Dedifferentiated amniotic fluid mesenchymal stem cell (primary cell): ENCODE data around the gene PTPN14.

Experiments
- DNase-seq: peaks from one replicate; pipeline ENCODE4 v3.0.0-alpha.2; 2016; ENCODE audit errors: extremely low spot score

Gene PTPN14

DNA sequence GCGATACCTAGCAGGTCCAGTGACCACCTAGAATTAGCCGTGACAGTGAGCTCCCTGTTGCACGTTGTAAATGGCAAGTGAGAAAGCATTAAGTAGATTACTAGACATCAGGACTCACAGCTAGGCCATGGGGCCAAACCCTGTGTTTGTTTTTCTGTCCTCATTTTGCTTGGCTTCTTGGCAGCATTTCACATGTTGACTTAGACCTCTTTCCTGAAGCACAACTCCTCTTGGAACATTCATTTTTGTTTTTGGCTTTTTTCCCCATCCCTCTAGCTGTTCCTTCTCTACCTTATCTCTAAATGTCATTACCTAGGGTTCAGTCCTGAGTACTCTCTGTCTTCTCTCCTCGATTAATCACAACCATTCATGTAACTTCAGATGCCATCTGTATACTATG is 16.9 kb upstream of the PTPN14 start:
- no peak for DNase-seq

DNA sequence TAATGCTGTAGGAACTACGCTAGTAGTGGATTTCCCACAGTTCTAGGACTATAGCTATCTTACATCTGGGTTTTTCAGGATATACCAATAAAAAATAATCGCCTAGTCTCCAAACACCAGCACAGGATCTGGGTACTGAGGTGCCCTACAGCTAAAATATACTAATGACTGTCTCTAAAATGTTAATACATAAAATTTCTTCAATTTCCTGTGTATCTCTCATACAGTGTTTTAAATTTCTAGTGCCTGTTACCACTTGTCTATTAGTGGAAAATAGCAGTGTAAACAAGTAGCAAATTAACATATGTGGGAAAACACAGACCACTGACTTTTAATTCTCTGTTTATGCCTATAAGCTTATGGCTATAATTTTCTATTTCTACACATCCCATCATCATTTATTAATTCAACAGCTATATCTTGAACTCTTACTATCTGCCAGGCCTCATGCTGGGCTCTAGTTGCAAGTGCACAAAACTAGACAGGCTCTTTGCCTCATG is 16.1 kb upstream of the PTPN14 start:
- DNase-seq = no peak

DNA sequence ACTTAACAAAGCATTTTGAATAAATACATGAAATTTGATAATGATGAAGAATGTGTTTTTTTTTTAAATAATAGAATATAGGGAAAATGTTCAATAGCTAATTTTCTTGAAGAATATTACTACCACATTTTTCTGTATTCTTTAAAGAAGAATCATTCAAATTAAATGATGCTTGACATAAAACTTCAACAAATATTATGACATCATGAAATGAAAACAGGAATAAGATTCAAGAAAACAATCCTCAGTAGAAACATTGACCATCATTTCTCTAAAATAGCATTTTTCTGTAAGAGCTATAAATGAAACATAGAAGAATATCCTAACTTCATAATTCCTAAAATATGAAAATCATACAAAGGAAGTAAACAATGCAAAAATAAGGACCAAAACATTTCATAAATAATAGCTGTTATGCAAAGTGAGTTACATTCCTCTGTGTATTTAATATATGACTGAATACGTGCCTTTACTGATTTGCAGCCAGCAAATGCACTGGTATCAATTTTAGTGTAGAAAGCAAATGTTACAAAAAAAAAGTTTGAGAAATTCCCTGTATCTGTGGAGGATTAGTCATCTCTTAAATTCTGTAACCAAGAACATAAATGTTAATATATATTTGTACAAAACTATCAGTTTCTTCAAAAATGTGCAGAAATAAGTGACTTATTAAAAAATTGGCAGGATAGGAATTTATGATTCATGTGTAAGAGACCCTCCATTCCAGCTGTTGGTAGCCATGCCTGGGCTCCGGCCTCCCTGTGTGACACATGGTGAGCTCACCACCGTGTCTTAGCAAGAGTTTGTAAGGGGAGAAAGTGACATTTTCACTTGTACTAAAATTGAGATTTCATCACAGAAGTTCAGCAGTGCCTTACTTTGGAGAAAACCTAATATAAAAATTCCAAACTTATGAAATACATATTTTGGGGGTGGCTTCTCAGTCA is 15.0 kb upstream of the PTPN14 start:
- DNase-seq = peak; percentile 55

DNA sequence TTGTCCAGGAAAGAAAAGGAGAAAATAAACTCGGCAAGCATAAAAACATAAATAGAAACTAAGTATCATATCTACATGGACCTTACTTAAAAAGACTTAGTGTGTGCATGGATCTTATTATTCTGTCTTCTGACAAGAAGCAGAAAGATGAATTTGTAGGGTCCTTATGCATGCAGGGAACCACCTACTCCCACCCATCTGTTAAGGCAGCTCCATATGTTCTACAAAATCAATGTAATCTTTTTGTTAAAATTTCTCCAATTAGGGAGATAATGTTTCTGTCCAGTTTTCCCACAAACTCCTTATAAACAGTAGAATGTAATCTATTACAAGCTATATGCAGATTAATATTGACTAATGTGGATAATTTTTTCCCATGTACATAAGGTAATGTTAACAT is 13.9 kb upstream of the PTPN14 start:
- no peak for DNase-seq

DNA sequence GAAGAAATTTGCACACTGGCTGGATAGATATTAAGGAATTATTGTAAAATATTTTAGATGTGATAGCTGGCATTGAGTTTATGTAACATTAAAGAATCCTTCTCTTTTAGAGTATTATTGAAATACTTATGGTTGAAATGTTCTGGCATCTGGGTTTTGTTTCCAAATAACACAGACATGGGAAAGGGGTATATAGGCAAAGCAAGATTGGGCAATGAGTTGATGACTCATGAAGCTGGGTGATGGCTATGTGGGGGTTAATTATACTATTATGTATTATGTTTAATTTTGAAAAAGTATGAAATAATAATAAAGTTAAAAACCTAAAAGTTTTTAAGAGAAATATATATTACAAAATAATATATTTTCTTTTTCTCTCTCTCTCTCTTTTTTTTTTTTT is 12.5 kb upstream of the PTPN14 start:
- no peak for DNase-seq

DNA sequence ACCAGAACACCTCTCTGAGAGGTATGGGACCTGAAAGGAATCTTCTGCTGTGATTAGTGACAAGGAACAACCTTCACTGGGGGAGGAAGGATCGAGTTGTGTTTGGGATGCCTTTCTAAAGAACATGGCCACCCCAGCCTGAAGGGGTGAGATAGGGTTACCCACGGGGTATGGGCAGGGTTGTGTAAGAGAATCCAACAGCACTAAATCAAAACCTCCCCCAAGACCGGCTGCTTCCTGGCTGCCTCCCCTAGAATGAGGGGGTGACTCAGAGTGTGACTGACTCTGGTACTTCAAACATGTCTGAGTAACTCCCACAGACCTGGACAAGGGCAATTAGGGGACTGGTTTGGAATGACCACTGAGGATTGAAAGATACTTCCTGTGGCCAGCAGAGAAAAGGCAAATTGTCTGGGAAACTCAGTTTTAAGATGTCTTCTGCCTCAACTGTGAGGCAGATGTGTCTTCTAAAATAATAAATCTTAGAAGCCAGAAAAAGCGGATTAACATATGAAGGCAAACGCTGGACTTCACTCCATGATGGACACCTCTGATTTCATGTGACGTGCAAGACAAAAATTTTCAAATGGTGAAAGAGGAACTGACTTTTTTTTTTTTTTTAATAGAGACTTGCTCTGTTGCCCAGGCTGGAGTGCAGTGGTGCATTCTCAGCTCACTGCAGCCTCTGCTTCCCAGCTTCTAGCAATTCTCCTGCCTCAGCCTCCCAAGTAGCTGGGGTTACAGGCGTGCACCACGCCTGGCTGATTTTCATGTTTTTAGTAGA is 6.7 kb upstream of the PTPN14 start:
- DNase-seq = peak; percentile 26

DNA sequence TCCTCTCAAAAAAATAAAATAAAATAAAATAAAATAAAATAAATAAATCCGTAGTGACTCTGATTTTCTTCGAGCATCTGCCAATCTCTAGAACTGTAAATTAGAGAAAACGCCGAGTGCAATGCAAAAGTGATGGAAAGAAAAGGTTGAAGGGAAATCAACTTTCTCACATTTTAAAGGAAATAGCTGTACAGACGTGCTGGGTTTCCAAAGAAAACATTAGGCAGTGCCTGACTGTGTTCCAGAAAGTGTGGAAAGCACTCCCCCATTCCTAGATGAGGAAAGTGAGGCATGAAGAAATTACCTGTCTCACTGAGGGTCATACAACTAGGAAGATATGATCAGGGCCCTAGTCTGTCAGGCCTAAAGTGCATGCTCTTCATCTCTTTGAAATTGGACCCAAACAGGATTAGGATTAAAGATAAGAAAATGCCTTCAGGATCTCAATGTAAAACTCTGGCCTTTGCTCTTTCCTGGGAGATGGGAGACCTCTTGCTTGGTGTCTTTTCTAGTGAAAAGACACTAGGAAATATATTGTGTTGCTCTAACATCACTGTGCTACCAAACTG is 1.8 kb upstream of the PTPN14 start:
- DNase-seq = no peak

DNA sequence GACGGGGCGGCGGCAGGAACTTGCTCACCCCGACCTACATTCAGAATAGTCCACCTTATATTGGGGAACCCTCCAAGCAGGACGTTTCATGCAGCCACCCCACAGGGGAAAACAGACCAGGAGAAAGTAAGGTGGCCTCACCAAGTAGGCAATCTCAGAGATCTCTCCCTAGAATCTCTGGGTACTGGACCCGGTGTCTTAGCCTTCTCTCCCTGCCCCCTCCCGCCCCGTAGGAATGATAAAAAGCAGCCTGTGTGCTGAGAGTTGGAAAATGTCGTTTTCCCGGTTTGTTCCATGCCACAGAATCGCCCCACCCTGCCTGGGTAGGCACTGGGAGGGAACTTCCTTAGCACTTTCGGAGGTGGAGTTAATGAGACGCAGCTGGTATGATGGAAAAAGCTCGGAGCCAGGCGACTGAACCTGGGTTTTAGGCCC is 789 bp upstream of the PTPN14 start:
- DNase-seq = peak; percentile 76

DNA sequence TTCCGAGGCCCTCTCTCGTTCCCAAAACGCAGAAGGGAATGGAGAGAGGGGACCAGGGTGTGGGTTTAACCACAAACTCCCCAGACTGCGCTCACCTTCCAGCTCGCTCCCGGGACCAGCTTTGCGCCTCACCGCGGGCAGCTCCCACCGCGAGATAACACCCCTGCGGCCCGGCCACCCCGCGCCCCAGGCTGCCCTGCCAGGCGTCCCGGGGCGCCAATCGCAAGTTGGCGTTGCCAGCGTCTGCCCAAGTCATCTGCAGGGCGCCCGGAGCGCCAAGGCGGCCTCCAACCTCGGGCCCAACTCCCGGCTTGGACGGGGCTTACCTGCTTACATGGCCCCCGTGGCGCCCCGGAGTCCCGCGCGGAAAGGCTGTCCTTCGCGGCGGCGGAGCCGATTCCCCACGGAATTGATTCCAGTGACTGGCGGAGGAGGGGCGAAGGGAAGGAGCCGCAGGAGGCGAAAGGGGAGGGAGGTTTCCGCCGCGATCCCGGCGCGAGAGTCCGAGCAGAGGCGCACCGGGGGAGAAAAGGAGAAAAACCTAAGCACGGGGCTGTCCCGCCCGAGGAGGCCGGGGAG is 456 bp downstream of the PTPN14 start:
- DNase-seq = no peak

DNA sequence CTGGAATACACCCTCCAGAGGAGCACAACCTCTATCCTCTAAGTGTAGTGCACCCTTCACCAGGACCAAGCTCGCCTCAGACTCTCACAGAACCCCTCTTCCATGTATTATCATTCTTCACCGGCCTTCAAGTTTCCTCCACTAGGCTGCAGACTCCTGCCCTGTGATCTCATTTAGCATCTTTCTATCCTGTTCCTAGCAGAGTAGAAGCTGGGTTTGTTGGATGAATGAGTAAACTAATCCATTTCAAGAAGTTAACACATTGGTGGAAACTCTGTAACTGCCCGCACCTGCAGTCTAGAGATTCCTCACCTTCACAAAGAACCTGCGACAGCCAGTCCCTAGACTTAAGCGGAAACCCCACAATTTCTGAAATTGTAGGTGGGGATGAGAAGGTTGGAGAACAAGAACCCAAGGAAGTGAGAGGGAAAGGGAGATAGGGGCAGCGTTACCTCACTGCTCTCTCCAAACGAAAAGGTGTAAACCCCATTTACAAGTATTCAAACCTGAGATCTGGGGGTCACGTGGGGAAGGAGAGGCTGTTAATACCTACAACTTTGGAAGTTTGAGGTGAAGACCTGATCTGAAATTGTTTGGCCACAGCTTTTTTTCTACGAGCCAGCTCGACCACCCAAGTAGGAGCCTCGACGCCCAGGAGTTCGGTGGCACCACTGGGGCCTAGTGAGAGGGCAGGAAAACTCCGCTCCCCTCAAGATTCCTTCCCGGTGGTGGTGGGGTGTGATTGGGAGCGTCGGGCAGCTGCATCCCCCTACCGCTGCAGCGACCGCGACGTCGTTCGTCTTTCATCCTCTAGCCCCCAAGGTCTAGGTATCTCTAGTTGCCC is 1.2 kb downstream of the PTPN14 start:
- DNase-seq = peak; percentile 42

DNA sequence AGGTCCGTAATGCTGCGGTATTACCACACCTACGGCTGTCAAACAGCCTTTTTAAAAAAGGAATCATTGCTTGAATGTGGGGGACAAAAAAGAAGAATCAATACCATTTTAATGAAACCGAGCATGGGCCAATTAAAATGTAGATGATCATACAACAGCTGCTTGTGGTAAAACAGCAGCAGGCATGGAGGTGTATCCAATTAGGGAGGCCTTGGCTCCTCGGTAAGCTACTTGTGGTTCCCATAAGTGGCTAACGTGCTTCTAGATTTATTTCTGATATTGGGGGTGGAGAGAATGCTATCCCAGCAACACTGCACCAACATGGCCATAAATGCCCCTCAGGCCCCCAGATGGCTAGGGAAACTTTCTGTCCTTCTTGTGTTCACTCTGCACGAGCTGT is 1.8 kb downstream of the PTPN14 start:
- no peak for DNase-seq

DNA sequence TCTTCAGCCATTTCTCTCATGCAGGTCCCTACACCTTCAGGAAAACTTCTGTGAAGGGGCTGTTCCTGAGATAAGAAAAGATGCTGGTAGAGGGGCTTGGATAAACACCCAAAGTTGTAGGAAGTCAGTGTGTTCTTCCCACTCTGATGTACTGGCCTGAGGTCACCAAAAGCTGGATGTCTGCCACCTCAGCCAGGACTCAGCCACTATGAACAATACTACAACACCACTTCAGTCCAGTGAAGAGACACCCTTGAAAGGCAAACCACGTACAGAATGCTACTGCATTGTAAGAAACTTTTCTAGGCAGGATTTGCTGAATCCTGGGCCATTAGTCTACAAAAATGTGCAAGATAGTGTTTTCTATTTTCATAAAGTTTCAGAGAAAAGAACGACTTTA is 2.4 kb downstream of the PTPN14 start:
- no peak for DNase-seq

DNA sequence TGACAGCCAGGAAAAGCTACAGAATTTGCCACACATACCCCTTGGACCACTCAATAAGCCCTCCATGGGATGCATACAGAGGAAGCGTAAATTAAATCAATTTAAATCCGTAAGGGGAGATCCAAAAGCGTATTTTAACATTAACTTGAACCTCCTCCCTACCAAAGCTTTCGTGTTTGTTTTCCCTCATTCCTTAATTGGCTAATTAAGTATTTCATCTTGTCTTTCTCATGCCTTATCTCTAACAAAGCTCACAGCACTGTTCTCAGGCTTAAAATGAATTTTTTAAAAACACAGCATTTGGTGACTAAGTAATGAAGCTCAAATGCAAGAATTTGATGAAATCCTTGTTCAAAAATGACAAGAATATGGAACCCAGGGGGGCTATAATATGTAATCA is 3.1 kb downstream of the PTPN14 start:
- no peak for DNase-seq

DNA sequence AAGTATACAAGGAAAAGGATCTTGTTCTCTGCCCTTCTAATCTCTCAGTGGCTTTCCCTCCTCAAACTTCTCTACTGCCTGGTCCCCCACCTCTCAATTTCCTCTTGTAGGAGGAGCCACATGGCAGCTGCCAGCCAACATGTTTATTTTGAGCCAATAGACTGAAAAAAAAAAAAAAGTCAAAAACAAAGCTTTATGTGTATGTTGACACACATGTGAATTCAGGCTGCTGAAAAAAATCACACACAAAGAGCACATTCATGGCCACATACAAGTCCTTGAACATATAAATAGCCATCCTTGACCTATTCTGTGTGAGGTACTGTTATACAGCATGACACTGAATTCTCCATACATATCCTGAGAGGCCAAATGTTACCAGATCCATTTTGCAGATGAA is 3.7 kb downstream of the PTPN14 start:
- no peak for DNase-seq

DNA sequence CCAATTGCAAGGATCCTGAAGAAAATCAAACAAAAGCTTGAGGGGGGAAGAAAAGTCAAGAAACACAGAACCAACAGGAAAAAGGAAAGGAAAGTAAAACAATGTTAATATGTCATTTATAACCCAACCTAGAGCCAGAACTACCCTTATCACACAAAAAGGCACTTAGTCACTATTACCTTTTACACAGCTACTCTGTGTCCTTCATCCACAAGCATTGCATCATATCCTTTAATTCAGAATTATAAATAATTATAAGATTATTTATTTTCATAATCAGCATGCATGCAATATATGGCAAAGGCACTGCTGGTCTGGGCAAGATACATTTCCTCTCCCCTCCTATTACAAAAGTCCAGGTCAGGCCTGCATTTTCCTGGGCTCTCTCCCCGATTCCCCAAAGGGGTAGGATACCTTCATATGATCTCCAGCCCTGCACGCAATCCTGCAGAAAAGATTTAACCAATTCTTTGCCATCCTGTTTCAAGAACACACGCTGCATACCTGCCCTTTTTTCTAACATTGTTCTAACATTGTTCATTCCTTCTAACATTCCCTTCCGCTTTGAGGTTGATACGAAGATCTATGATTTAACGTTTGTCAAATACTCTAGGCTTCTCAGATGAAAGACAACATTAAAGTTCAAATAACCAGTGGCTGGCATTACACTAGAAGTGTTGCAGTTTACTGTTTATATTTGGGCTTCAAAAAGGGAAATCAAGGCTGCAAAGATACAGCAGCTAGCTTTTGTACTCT is 4.3 kb downstream of the PTPN14 start:
- DNase-seq = no peak

DNA sequence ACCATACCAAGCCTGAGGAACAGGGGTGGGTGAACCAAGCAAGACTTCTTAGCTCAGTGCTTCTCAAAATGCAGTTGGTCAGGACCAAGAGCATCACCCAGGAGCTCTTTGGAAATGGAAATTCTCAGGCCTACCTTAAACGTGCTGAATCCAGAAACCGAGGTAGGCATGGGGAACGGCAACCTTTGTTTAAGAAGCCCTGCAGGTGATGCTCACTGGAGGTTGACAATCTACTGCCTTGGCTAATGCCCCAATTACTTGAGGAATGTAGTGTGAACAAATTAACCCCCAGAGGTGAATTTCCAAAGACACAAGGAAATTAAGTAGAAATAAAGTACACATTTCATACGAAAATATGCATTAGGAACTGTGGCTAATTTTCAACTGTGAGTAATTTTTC is 5.3 kb downstream of the PTPN14 start:
- no peak for DNase-seq

DNA sequence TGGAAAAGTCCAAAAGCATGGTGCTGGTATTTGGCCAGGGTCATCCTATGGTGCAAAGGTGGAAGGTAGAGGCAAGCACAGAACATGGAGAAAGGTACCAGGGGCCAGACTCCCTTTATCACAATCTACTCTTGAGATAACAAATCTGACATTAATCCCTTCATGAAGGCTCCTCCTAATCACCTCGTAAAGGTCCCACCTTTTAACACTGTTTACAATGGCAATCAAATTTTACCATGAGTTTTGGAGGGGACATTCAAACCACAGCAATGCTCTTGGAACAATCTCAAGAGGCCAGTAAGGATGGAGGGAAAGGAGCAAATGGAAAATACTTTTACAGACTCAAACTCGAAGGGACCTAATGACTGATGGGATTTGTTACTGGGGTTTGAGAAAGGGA is 6.1 kb downstream of the PTPN14 start:
- DNase-seq = no peak

DNA sequence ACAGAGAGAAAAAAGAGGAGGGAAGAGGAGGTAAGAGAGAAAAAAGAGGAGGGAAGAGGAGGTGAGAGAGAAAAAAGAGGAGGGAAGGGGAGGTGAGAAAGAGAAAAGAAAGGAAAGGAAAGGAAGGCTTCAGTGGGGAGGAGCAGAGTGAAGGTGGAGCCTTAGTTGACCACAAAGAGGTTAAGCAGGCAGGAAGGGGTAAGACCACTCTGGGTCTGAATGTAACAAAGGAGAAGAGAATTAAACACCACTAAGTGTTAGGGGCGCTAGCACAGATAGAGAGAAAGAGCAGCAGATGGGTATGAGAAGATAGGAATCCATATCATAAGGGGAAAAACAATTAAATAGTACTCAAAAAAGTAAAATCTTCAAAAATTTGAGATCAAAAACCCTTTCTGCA is 6.6 kb downstream of the PTPN14 start:
- no peak for DNase-seq

DNA sequence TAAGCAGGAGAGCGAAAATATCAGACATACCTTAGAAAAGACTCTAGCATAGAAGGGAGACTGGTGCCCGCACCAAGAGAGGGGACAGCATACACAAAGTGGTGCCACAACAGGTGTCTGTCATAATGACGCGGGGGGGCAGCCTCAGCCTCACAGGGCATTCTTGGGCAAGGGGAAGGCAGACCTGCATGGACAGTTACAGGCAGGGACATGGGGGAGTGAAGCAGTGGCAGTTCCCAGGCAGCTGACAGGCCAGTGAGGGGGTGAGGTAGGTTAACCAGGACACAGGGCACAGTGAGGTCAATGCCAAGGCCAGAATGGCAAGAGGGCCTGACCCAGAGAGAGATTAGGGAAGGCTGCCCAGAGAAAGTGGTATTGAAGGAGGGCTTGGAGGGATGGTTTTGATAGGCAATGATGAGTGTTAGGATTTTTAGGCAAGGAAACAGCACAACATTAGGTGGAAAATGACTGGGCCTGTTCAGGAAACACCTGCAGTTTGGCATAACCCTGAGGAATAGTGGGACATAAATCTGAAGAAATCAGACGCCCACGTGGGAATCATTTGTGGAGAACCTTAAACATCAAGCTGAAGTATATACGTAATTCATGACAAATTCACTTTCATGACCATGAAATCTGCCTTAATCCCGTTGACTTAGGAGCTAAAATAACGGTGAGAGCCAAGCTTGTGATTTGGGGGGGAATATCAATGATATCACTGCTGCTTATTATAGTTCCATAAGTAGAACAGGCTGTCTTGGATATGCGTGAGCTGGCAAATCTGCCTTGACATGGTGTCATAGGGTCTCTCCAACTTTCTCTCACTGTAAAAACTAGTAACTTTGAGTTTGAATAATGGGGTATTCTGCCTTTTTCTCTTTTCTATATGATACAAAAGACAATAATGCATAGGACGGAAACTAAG is 8.9 kb downstream of the PTPN14 start:
- DNase-seq = no peak
